HEK293 (cell line): ENCODE results near the gene CEP57L1.

Experiments used
- CTCF ChIA-PET: fragments of 350-600 bp; formaldehyde crosslinking; extraction: SDS; loops from one replicate; lab custom pipeline; 2021; ENCODE audit warnings: antibody characterized with exemption; lab: Yijun Ruan, JAX
- POLR2A ChIA-PET: fragments of 300-600 bp; formaldehyde crosslinking; extraction: SDS; loops from one replicate; lab custom pipeline; 2020; ENCODE audit warnings: antibody characterized with exemption, inconsistent platforms; lab: Yijun Ruan, JAX
- H3K27ac ChIP-seq: fragments of 200-500 bp; sonication (Bioruptor generic); 2 replicates; pipeline ENCODE4 v1.5.1; 2014; ENCODE audit warnings: low read depth, low read length, control low read depth, inconsistent platforms; ENCODE audit errors: extremely low read depth
- H3K36me3 ChIP-seq, 2 experiments: fragments of 200-500 bp in 1 of 2; sonication (Bioruptor generic) in 1 of 2; 1 replicate in 1 of 2; 2 replicates in 1 of 2; pipeline ENCODE4 v1.5.1; 2014 to 2017; ENCODE audit warnings: inconsistent platforms in 2 of 2, low read length in 2 of 2; ENCODE audit not compliant: control insufficient read depth in 2 of 2, insufficient read depth in 1 of 2
- H3K4me1 ChIP-seq: fragments of 200-500 bp; sonication (Bioruptor generic); 2 replicates; pipeline ENCODE4 v1.5.1; 2014; ENCODE audit warnings: mild to moderate bottlenecking, low read length, inconsistent platforms; ENCODE audit not compliant: control insufficient read depth, insufficient read depth
- H3K4me3 ChIP-seq: 2 replicates; pipeline ENCODE4 v1.5.1; 2011; ENCODE audit warnings: low read depth, mild to moderate bottlenecking, control low read depth, low read length, moderate library complexity
- H3K9me3 ChIP-seq: fragments of 200-500 bp; sonication (Bioruptor generic); 2 replicates; pipeline ENCODE4 v1.5.1; 2014; ENCODE audit warnings: low read depth, low read length, inconsistent platforms; ENCODE audit not compliant: control insufficient read depth, insufficient read depth
- GLI4 ChIP-seq: fragments of 450-650 bp; formaldehyde crosslinking; IDR thresholded peaks from 2 replicates; pipeline ENCODE4 v1.5.1; 2016; ENCODE audit warnings: missing biosample characterization, missing genetic modification characterization
- GLIS2 ChIP-seq: fragments of 450-650 bp; formaldehyde crosslinking; IDR thresholded peaks from 2 replicates; pipeline ENCODE4 v1.5.1; 2016; ENCODE audit warnings: missing biosample characterization, missing genetic modification characterization
- HOXC10 ChIP-seq: sonication (generic); formaldehyde crosslinking; IDR thresholded peaks from 2 replicates; pipeline ENCODE4 v1.8.1; 2023; ENCODE audit warnings: mild to moderate bottlenecking, missing genetic modification reagents
- IKZF3 ChIP-seq: fragments of 450-650 bp; IDR thresholded peaks from 2 replicates; pipeline ENCODE4 v1.5.0; 2018; ENCODE audit warnings: missing biosample characterization, mild to moderate bottlenecking, missing genetic modification characterization, moderate library complexity
- MZF1 ChIP-seq: fragments of 450-650 bp; formaldehyde crosslinking; IDR thresholded peaks from 2 replicates; pipeline ENCODE4 v1.5.1; 2017; ENCODE audit warnings: missing biosample characterization, missing genetic modification characterization, borderline replicate concordance
- ZFHX2 ChIP-seq: fragments of 450-650 bp; formaldehyde crosslinking; conservative IDR thresholded peaks from 2 replicates; pipeline ENCODE4 v1.5.1; 2016; ENCODE audit warnings: missing biosample characterization, missing genetic modification characterization
- ZNF146 ChIP-seq: fragments of 450-650 bp; formaldehyde crosslinking; IDR thresholded peaks from 2 replicates; pipeline ENCODE4 v1.5.1; 2016; ENCODE audit warnings: missing biosample characterization, missing genetic modification characterization
- ZNF19 ChIP-seq: fragments of 450-650 bp; formaldehyde crosslinking; IDR thresholded peaks from 2 replicates; pipeline ENCODE4; 2016; ENCODE audit warnings: missing biosample characterization, missing genetic modification characterization, low read depth
- ZNF292 ChIP-seq: fragments of 450-650 bp; formaldehyde crosslinking; IDR thresholded peaks from 2 replicates; pipeline ENCODE4 v1.5.1; 2016; ENCODE audit warnings: low read depth, missing biosample characterization, missing genetic modification characterization, borderline replicate concordance
- ZNF302 ChIP-seq: fragments of 450-650 bp; formaldehyde crosslinking; IDR thresholded peaks from 2 replicates; pipeline ENCODE4 v1.5.1; 2016; ENCODE audit warnings: missing biosample characterization, missing genetic modification characterization, low read depth
- ZNF423 ChIP-seq: fragments of 450-650 bp; formaldehyde crosslinking; IDR thresholded peaks from 2 replicates; pipeline ENCODE4 v1.5.1; 2016; ENCODE audit warnings: missing biosample characterization, missing genetic modification characterization
- ZNF571 ChIP-seq: fragments of 450-650 bp; formaldehyde crosslinking; IDR thresholded peaks from 2 replicates; pipeline ENCODE4 v1.5.0; 2017; ENCODE audit warnings: missing biosample characterization, missing genetic modification characterization
- ZNF624 ChIP-seq: fragments of 450-650 bp; formaldehyde crosslinking; IDR thresholded peaks from 2 replicates; pipeline ENCODE4 v1.5.1; 2017; ENCODE audit warnings: missing biosample characterization, missing genetic modification characterization
- ZNF626 ChIP-seq: fragments of 450-650 bp; sonication (Bioruptor Pico); formaldehyde crosslinking; IDR thresholded peaks from 2 replicates; pipeline ENCODE4 v1.5.1; 2018; ENCODE audit warnings: missing biosample characterization, missing genetic modification characterization, inconsistent platforms
- ZNF670 ChIP-seq: fragments of 450-650 bp; formaldehyde crosslinking; IDR thresholded peaks from 2 replicates; pipeline ENCODE4 v1.5.1; 2016; ENCODE audit warnings: missing biosample characterization, missing genetic modification characterization, low read depth
- ZSCAN30 ChIP-seq: fragments of 450-650 bp; IDR thresholded peaks from 2 replicates; pipeline ENCODE4 v1.5.1; 2018; ENCODE audit warnings: missing biosample characterization, mild to moderate bottlenecking, missing genetic modification characterization, moderate library complexity
- TF ChIP-seq, protein P1 (sequence below): fragments of 450-650 bp; formaldehyde crosslinking; IDR thresholded peaks from 2 replicates; pipeline ENCODE4; 2016; ENCODE audit warnings: missing biosample characterization, missing genetic modification characterization
- TF ChIP-seq, protein P2 (sequence below): fragments of 450-650 bp; formaldehyde crosslinking; IDR thresholded peaks from 2 replicates; pipeline ENCODE4 v1.5.1; 2016; ENCODE audit warnings: missing biosample characterization, missing genetic modification characterization, borderline replicate concordance
- TF ChIP-seq, protein P3 (sequence below): fragments of 450-650 bp; formaldehyde crosslinking; IDR thresholded peaks from 2 replicates; pipeline ENCODE4 v1.5.1; 2016; ENCODE audit warnings: missing biosample characterization, missing genetic modification characterization
- TF ChIP-seq, protein P4 (sequence below): fragments of 450-650 bp; formaldehyde crosslinking; IDR thresholded peaks from 2 replicates; pipeline ENCODE4 v1.5.1; 2016; ENCODE audit warnings: missing biosample characterization, missing genetic modification characterization
- TF ChIP-seq, protein P5 (sequence below): fragments of 450-650 bp; formaldehyde crosslinking; IDR thresholded peaks from 2 replicates; pipeline ENCODE4 v1.5.1; 2017; ENCODE audit warnings: missing biosample characterization, mild to moderate bottlenecking, missing genetic modification characterization, moderate library complexity

CEP57L1 gene

DNA sequence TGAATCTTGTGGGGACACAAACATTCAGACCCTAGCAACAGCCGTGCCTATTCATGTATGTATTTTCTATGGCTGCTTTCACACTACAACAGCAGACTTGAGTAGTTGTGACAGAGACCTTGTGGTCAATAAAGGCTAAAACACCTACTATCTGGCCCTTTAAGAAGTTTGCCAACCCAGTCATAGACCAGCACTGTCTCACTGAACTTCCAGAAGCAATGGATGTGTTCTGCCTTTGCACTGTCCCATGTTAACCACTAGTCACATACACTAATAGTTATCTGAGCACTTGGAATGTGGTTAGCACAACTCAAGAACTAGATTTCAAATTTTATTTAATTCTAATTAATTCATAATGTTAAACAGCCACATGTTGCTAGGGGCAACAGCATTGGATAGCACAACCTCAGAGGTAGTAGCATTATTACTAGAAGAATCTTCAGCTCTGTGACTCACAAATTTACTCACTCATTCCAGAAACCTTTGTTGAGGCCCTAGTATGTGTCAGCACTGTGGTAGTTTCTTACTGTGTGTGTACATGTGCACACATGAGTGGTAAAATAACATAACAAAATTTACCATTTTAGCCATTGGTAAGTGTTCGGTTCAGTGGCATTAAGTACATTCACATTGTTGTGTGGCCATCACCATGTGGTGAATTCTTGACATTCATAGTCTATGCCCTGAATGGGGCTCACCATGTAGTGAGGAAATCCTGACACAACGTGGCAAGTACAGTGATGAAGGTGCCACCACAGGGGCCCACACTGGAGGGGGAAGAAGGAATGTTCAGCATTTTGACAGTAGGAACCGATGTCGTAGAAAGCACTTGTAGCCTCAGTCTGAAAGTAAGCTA is 107.3 kb downstream of the CEP57L1 start:
- Histone ChIP-seq H3K9me3 (no peaks in the 10 kb centered on the region), H3K36me3 (no peaks in the 10 kb centered on the region), H3K27ac (no peak overlapping the region), H3K4me3 (no peak overlapping the region), H3K4me1 (no peaks in the 10 kb centered on the region)
- ChIA-PET CTCF (interaction anchor here (5.0 kb wide), 1 partner anchor 15 kb away, joined by 30 read pairs; no protein-coding TSS in a partner anchor), POLR2A (no interaction called here)
- TF ChIP-seq, protein P1, sequence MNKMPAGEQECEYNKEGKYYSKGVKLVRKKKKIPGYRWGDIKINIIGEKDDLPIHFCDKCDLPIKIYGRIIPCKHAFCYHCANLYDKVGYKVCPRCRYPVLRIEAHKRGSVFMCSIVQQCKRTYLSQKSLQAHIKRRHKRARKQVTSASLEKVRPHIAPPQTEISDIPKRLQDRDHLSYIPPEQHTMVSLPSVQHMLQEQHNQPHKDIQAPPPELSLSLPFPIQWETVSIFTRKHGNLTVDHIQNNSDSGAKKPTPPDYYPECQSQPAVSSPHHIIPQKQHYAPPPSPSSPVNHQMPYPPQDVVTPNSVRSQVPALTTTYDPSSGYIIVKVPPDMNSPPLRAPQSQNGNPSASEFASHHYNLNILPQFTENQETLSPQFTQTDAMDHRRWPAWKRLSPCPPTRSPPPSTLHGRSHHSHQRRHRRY (tag by site-specific recombination), result no peak
- no peak for TF ChIP-seq MZF1 (tag by site-specific recombination)
- no peak for TF ChIP-seq ZNF146 (tag by site-specific recombination)
- TF ChIP-seq, protein P2, sequence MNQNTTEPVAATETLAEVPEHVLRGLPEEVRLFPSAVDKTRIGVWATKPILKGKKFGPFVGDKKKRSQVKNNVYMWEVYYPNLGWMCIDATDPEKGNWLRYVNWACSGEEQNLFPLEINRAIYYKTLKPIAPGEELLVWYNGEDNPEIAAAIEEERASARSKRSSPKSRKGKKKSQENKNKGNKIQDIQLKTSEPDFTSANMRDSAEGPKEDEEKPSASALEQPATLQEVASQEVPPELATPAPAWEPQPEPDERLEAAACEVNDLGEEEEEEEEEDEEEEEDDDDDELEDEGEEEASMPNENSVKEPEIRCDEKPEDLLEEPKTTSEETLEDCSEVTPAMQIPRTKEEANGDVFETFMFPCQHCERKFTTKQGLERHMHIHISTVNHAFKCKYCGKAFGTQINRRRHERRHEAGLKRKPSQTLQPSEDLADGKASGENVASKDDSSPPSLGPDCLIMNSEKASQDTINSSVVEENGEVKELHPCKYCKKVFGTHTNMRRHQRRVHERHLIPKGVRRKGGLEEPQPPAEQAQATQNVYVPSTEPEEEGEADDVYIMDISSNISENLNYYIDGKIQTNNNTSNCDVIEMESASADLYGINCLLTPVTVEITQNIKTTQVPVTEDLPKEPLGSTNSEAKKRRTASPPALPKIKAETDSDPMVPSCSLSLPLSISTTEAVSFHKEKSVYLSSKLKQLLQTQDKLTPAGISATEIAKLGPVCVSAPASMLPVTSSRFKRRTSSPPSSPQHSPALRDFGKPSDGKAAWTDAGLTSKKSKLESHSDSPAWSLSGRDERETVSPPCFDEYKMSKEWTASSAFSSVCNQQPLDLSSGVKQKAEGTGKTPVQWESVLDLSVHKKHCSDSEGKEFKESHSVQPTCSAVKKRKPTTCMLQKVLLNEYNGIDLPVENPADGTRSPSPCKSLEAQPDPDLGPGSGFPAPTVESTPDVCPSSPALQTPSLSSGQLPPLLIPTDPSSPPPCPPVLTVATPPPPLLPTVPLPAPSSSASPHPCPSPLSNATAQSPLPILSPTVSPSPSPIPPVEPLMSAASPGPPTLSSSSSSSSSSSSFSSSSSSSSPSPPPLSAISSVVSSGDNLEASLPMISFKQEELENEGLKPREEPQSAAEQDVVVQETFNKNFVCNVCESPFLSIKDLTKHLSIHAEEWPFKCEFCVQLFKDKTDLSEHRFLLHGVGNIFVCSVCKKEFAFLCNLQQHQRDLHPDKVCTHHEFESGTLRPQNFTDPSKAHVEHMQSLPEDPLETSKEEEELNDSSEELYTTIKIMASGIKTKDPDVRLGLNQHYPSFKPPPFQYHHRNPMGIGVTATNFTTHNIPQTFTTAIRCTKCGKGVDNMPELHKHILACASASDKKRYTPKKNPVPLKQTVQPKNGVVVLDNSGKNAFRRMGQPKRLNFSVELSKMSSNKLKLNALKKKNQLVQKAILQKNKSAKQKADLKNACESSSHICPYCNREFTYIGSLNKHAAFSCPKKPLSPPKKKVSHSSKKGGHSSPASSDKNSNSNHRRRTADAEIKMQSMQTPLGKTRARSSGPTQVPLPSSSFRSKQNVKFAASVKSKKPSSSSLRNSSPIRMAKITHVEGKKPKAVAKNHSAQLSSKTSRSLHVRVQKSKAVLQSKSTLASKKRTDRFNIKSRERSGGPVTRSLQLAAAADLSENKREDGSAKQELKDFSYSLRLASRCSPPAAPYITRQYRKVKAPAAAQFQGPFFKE (tag by site-specific recombination), result no peak

DNA sequence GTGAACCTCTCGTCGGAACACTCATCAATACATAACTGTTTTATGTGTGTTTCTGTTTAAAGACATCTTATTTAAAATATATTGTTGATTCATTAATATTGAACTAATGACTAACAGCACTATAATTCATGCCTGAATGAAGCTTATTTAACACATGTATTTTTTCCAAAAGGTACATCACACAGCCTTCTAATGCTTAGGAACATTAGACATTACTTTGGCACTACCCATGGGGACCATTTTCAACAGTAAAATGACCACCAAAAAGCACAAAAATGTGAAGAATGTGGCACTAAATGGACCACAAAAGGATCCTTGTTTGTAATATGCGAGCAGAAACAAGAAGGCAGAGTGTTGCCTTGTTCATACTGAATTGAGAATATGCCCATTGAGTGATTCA is 109.2 kb downstream of the CEP57L1 start:
- H3K27ac ChIP-seq, result no peak overlapping the region
- TF ChIP-seq, protein P3, sequence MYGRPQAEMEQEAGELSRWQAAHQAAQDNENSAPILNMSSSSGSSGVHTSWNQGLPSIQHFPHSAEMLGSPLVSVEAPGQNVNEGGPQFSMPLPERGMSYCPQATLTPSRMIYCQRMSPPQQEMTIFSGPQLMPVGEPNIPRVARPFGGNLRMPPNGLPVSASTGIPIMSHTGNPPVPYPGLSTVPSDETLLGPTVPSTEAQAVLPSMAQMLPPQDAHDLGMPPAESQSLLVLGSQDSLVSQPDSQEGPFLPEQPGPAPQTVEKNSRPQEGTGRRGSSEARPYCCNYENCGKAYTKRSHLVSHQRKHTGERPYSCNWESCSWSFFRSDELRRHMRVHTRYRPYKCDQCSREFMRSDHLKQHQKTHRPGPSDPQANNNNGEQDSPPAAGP, result no peak
- TF ChIP-seq, all 188 proteins: peak for 0
- Histone ChIP-seq H3K4me1 (no peaks in the 10 kb centered on the region), H3K36me3 (no peaks in the 10 kb centered on the region), H3K9me3 (no peaks in the 10 kb centered on the region), H3K4me3 (no peak overlapping the region)
- POLR2A ChIA-PET, result no interaction called here
- CTCF ChIA-PET, result interaction anchor here (1.4 kb wide), 1 partner anchor 17 kb away, joined by 4 read pairs; no protein-coding TSS in a partner anchor

DNA sequence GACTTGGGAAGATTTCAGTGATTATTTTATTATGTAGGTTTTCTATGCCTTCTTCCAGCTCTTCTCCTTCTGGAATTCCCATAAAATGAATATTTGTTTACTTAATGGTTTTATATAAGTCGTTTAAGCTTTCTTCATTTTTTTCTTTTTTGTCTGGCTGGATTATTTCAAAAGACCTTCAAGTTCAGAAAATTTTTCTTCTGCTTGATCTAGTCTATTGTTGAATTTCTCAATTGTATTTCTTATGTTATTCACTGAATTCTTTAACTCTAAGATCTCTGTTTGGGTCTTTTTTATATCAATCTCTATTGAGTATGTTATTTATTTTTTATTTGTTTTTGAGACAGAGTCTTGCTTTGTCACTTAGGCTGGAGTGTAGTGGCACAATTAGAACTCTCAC is 117.4 kb downstream of the CEP57L1 start:
- H3K4me3 ChIP-seq, result no peak overlapping the region
- H3K27ac ChIP-seq, result no peak overlapping the region
- CTCF ChIA-PET, result interaction anchor here (0.6 kb wide), 1 partner anchor 44 kb away, joined by 5 read pairs; no protein-coding TSS in a partner anchor
- H3K9me3 ChIP-seq, result no peaks in the 10 kb centered on the region
- POLR2A ChIA-PET, result no interaction called here
- H3K36me3 ChIP-seq, result no peaks in the 10 kb centered on the region
- TF ChIP-seq ZNF626 (tag by site-specific recombination) (no peak), GLIS2 (tag by site-specific recombination) (no peak), GLI4 (tag by site-specific recombination) (no peak), HOXC10 (CRISPR knock-in tag) (no peak), ZFHX2 (tag by site-specific recombination) (no peak), ZNF423 (tag by site-specific recombination) (no peak), ZNF624 (tag by site-specific recombination) (no peak), ZNF302 (tag by site-specific recombination) (no peak), ZSCAN30 (tag by site-specific recombination) (no peak), IKZF3 (no peak), ZNF19 (no peak), ZNF292 (tag by site-specific recombination) (no peak), ZNF670 (tag by site-specific recombination) (no peak), ZNF571 (tag by site-specific recombination) (no peak)
- TF ChIP-seq, protein P4, sequence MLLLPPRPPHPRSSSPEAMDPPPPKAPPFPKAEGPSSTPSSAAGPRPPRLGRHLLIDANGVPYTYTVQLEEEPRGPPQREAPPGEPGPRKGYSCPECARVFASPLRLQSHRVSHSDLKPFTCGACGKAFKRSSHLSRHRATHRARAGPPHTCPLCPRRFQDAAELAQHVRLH (tag by site-specific recombination), result no peak
- TF ChIP-seq, protein P5, sequence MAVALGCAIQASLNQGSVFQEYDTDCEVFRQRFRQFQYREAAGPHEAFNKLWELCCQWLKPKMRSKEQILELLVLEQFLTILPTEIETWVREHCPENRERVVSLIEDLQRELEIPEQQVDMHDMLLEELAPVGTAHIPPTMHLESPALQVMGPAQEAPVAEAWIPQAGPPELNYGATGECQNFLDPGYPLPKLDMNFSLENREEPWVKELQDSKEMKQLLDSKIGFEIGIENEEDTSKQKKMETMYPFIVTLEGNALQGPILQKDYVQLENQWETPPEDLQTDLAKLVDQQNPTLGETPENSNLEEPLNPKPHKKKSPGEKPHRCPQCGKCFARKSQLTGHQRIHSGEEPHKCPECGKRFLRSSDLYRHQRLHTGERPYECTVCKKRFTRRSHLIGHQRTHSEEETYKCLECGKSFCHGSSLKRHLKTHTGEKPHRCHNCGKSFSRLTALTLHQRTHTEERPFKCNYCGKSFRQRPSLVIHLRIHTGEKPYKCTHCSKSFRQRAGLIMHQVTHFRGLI (tag by site-specific recombination), result no peak
- TF ChIP-seq, all 188 proteins: peak for 0
- H3K4me1 ChIP-seq, result no peaks in the 10 kb centered on the region
